ENCODE results near the gene MATN1.

MATN1 gene

GRCh38 chr1:30710407-30710806 is 13.0 kb downstream of the MATN1 start:
- no peak for TF ChIP-seq CTCF (conservative IDR thresholded peaks at IDR 0.05; ENCODE audit: low read depth)
- ChIA-PET POLR2A (ENCODE audit: low non-redundant PET) (no interaction called here), CTCF (no interaction called here)
- H3K27ac ChIP-seq, result no peak overlapping the region
- DNase-seq (ENCODE audit: low spot score), result no peak

GRCh38 chr1:30708361-30708728 is 15.0 kb downstream of the MATN1 start:
- CTCF ChIA-PET, result interaction anchor here (0.7 to 1.7 kb wide), 7 partner anchors 136 to 1472 kb away, joined by 3 to 8 read pairs (median 4); no protein-coding TSS in a partner anchor
- no peak for TF ChIP-seq CTCF (conservative IDR thresholded peaks at IDR 0.05; ENCODE audit: low read depth)
- H3K27ac ChIP-seq, result no peak overlapping the region
- no peak for DNase-seq (ENCODE audit: low spot score)
- POLR2A ChIA-PET (ENCODE audit: low non-redundant PET), result no interaction called here

GRCh38 chr1:30707412-30708360 is 15.7 kb downstream of the MATN1 start:
- ChIA-PET CTCF (interaction anchor here (0.6 to 1.7 kb wide), 12 partner anchors 9 to 1477 kb away, joined by 3 to 8 read pairs (median 4); partner anchors contain the start of gene MECR), POLR2A (ENCODE audit: low non-redundant PET) (no interaction called here)
- no peak overlapping the region for H3K27ac ChIP-seq
- peak; percentile 78 for TF ChIP-seq CTCF (conservative IDR thresholded peaks at IDR 0.05; ENCODE audit: low read depth)
- peak; percentile 79 for DNase-seq (ENCODE audit: low spot score)

GRCh38 chr1:30706528-30706927 is 16.9 kb downstream of the MATN1 start:
- ChIA-PET POLR2A (ENCODE audit: low non-redundant PET) (no interaction called here), CTCF (interaction anchor here (0.6 to 0.8 kb wide), 2 partner anchors 326 to 329 kb away, joined by 3 to 4 read pairs; no protein-coding TSS in a partner anchor)
- no peak for TF ChIP-seq CTCF (conservative IDR thresholded peaks at IDR 0.05; ENCODE audit: low read depth)
- no peak overlapping the region for H3K27ac ChIP-seq
- DNase-seq (ENCODE audit: low spot score), result no peak

- ChIA-PET POLR2A (ENCODE audit: low non-redundant PET) (no interaction called here), CTCF (no interaction called here)
- H3K27ac ChIP-seq, result no peak overlapping the region
- no peak for TF ChIP-seq CTCF (conservative IDR thresholded peaks at IDR 0.05; ENCODE audit: low read depth)
- DNase-seq (ENCODE audit: low spot score), result no peak
Observed at GRCh38 chr1:30705698-30706097, 17.7 kb downstream of the MATN1 start.

GRCh38 chr1:30704765-30705509 is 18.4 kb downstream of the MATN1 start:
- H3K27ac ChIP-seq, result no peak overlapping the region
- ChIA-PET POLR2A (ENCODE audit: low non-redundant PET) (no interaction called here), CTCF (no interaction called here)
- no peak for TF ChIP-seq CTCF (conservative IDR thresholded peaks at IDR 0.05; ENCODE audit: low read depth)
- DNase-seq (ENCODE audit: low spot score), result no peak
